Embryonic facial prominence (tissue), 1 donor: ENCODE measurements around the gene B3GNT7.
"Not testable (repeated sequence)": the region's sequence is repeated elsewhere in the genome, so short reads cannot be mapped to it uniquely, and the experiment has no call there.

Source experiments
- DNase-seq: peaks from one replicate; pipeline ENCODE4 v3.0.0-alpha.2; 2016; ENCODE audit errors: extremely low spot score

Gene B3GNT7

GRCh38 chr2:231400681-231401080, 5.2 kb downstream of the B3GNT7 start:
- not testable (repeated sequence) for DNase-seq

GRCh38 chr2:231401101-231401500, 5.6 kb downstream of the B3GNT7 start:
- DNase-seq = not testable (repeated sequence)

GRCh38 chr2:231403421-231404182, 8.1 kb downstream of the B3GNT7 start:
- DNase-seq = not testable (repeated sequence)

DNA sequence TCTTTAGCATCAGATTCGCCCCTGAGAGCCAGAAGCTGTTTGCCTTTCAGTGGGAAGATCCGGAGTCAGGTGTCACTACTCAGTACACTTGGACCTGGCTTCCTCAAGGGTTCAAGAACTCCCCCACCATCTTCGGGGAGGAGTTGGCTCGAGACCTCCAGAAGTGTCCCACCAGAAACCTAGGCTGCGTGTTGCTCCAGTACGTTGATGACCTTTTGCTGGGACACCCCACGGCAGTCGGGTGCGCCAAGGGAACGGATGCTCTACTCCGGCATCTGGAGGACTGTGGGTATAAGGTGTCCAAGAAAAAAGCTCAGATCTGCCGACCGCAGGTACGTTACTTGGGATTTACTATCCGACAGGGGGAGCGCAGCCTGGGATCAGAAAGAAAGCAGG, 8.7 kb downstream of the B3GNT7 start:
- DNase-seq = not testable (repeated sequence)

GRCh38 chr2:231405601-231406367, 10.3 kb downstream of the B3GNT7 start:
- not testable (repeated sequence) for DNase-seq

- not testable (repeated sequence) for DNase-seq
Measured at GRCh38 chr2:231407686-231408085, 12.2 kb downstream of the B3GNT7 start.

DNA sequence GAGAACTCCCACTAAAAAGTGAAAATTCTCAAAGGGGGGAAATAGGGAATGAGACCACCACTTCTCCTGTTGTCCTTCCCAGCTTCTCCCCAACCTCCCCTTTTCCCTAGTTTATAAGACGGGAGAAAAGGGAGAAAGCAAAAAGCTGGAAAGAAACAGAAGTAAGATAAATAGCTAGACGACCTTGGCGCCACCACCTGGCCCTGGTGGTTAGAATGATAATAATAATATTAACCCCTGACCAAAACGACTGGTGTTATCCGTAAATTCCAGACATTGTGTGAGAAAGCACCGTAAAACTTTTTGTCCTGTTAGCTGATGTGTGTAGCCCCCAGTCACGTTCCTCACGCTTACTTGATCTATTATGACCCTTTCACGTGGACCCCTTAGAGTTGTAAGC, 12.8 kb downstream of the B3GNT7 start:
- DNase-seq = not testable (repeated sequence)

GRCh38 chr2:231409776-231410175, 14.3 kb downstream of the B3GNT7 start:
- DNase-seq = no peak

DNA sequence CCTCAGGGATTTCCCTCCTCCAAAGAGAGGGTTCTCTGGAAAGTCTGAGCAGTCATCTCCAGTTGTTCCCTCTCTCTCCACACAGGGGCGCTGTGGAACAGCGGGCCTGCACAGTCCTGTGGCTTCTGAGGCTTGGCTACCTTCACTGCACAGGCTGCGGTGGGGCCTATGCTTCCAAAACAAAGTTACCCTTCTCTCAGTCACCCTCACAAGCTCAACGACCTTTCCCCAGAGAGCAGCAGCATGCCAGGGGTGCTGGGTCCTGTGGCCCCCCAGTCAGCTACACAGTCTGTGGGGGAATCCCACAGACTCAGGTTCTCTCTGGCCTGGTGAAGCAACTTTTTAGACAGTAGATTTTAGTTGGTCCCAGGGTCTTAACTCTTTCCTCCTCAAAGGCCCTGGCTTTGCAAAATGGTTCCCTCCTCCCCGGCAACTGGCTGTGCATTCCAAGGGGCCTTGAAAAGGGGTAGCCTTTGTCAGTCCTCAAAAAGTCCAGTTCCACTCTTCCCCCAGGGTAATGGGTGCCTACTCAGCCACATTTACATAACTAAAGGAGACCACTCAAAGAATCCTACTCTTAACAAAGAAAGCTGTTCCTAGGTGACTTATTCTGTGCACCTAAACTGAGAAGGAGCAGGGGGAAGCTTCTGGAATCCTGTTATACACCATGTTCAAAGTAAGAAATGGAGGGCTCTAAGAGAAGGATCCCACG, 14.9 kb downstream of the B3GNT7 start:
- no peak for DNase-seq

- DNase-seq = no peak
Measured at GRCh38 chr2:231411237-231411636, 15.7 kb downstream of the B3GNT7 start.

DNA sequence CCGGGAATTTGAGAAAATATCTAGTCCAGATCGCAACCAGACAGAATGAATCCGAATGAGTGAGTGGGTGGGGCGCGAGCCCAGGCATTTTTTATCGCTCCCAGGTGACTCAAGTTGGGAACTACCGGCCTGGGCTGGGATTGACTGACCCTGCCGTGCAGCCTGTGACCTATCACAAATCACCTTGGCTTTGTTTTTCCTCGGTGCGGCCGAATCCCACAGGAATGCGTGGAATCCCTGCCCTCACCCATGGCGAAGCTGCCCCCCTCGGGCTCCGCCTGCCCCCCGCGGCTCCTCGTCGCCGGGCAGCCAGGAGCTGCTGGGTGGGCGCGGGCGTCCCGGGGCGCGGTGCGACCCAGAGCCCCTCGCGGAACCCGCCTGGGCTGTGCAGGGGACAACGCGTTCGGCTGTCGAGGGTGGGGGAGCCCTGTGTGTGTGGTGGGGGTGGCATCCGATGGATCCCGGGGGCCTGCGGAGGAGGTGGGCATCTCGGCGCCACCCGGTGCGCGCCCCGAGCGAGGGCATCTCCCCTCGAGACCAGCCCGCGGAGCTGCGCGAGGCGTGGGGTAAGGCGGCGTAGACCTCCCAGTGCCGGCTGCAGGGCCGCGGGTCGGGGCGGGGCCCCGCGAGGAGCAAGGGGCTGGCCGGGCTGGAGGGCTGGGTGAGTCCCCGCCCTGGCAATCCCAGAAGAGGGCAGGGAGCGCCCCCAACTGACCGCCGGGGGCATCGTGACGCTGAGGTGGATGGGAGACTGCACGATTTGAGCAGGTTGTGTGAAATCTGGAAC, 16.5 kb downstream of the B3GNT7 start:
- peak; percentile 29 for DNase-seq

- DNase-seq = no peak
Measured at GRCh38 chr2:231412618-231412963, 17.1 kb downstream of the B3GNT7 start.

DNA sequence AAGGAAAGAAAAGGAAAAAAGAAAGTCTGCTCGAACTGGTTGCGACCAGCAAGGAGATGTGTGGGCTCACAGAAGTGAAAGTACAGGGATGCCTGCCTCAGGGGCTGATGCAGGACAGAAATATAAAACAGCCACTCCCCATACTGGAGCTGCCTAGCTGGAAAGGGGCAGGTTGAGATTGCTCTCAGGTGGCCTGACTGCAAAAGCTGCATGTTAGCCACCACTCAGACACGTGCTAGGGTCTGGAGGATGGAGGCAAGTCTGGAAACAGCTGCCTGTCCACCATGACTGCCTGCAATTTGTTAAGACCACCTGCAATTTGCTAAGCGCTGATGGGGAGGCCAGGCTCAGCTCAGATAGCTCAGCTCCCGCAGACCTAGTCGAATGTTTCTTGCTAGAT, 17.9 kb downstream of the B3GNT7 start:
- no peak for DNase-seq

DNA sequence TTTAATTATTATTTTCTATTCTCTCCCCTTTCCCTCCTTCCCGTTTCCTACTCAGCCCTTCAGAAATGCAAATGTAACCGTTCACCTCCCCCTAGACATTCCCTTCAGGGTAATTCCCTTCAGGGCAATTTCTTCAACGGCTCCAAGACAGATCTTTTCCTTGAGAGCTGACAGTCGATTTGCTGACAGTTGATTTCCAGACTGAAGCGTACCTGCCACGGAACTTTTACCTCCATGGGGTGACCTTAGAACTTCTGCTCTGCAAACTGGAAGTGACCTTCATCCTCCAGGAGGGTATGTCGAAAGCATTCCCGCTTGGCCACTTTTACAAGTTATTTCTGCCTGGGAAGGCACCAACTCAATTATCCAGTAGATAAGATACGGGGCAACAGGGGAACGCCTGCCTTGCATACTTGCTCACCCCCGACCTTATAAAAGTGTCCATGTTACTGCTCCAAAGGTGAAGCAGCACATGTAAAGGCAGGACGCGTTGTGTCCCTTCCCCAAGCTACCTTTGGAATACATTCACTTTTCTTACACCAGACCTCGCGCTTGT, 18.5 kb downstream of the B3GNT7 start:
- no peak for DNase-seq

GRCh38 chr2:231415029-231415428, 19.5 kb downstream of the B3GNT7 start:
- DNase-seq = no peak

GRCh38 chr2:231418820-231419640, 23.5 kb downstream of the B3GNT7 start:
- DNase-seq = no peak

GRCh38 chr2:231421051-231421580, 25.6 kb downstream of the B3GNT7 start:
- DNase-seq = no peak

DNA sequence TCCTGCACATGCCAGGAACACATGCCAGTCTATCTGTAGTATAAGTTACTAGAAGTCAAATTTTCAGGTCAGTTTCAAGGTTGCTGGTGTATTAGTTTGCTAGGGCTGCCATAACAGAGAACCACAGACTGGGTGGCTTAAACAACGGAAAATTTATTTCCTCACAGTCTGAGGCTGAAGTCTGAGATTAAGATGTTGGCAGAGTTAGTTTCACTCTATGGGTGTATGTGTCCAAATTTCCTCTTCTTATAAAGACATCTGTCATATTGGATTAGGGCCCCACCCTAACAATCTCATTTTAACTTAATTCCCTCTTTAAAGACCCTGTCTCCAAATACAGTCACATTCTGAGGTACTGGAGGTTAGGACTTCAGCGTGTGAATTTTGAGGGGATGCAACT, 26.5 kb downstream of the B3GNT7 start:
- no peak for DNase-seq

DNA sequence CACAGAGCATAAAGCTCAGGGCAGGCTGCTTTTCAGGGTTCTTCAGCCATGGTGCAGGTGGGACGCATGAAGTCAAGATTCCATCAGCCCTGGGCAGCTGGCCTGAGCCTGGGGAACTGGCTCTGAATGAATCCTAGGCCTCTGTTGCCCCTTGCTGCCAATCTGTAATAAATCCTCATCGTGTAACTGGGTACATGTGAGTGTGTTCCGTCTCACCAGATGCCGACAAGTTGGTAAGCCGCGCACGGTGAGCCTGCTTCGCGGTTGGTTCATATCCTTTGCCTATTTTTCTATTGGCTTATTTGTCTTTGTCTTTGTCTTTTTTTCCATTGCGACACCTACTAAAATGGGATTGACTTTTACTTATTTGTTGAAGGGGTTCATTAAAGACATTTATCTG, 27.7 kb downstream of the B3GNT7 start:
- DNase-seq = no peak

DNA sequence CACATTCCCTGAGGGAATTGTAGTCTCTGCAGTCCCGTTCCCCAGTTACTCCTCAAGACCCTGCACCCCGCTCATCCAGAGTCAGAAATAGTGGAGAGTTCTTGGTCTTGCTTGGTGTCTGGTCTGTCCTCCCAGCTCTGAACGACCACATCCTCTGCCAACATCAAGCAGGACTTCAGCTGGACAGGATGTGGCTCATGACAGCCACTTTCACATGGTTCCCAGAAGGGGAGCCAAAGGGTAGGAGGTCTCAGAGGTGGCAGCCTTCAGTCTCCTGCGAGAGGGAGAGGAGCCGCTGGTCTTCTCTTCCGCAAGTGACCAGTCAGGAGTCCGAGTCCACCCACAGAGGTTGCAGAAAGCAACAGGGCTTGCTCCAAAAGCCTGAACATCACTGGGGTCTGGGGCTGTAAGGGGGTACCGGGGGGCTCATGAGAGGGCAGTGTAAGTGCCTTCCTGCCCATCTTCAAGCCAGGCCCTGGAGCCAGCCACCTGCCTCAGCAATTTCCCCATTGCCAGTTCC, 29.8 kb downstream of the B3GNT7 start:
- no peak for DNase-seq
